Neuronal stem cell (in vitro differentiated cells): ENCODE measurements around the gene ZWILCH.

ENCODE experiments used
- DNase-seq: peaks from one replicate; pipeline ENCODE4 v3.0.0-alpha.2; 2013; ENCODE audit warnings: low spot score
- H2AFZ ChIP-seq: one replicate; pipeline ENCODE4 v1.6.1; 2013; ENCODE audit warnings: mild to moderate bottlenecking, low read length, inconsistent platforms
- H2AK5ac ChIP-seq: 2 replicates; pipeline ENCODE4 v1.6.1; 2013; ENCODE audit warnings: low read depth, mild to moderate bottlenecking, inconsistent platforms, low read length, moderate library complexity, mixed read lengths
- H2BK120ac ChIP-seq: 2 replicates; pipeline ENCODE4 v1.6.1; 2013; ENCODE audit warnings: low read depth, mild to moderate bottlenecking, inconsistent platforms, low read length, moderate library complexity, mixed read lengths
- H2BK12ac ChIP-seq: one replicate; pipeline ENCODE4 v1.6.1; 2013; ENCODE audit warnings: low read length, inconsistent platforms
- H2BK15ac ChIP-seq: 2 replicates; pipeline ENCODE4 v1.6.1; 2013; ENCODE audit warnings: mild to moderate bottlenecking, low read length, inconsistent platforms, mixed read lengths
- H2BK5ac ChIP-seq: one replicate; pipeline ENCODE4 v1.6.1; 2013; ENCODE audit warnings: inconsistent platforms, mild to moderate bottlenecking, low read length, moderate library complexity
- H3K14ac ChIP-seq: one replicate; pipeline ENCODE4 v1.6.1; 2013; ENCODE audit warnings: low read length, inconsistent platforms
- H3K18ac ChIP-seq: 2 replicates; pipeline ENCODE4 v1.6.1; 2013; ENCODE audit warnings: low read length, inconsistent platforms
- H3K23ac ChIP-seq: 2 replicates; pipeline ENCODE4 v1.6.1; 2013; ENCODE audit warnings: low read depth, mild to moderate bottlenecking, mixed read lengths, low read length, inconsistent platforms; ENCODE audit not compliant: poor library complexity
- H3K27ac ChIP-seq: replicated peaks from 3 replicates; pipeline ENCODE4 v1.5.1; 2013; ENCODE audit warnings: low read length, inconsistent platforms
- H3K27me3 ChIP-seq, 3 experiments: 2 replicates each; pipeline ENCODE4 v1.6.1; 2013; ENCODE audit warnings: low read length in 3 of 3, mild to moderate bottlenecking in 2 of 3, inconsistent platforms in 1 of 3, low read depth in 1 of 3, mixed read lengths in 1 of 3, moderate library complexity in 1 of 3; ENCODE audit not compliant: control insufficient read depth in 3 of 3, insufficient read depth in 3 of 3
- H3K36me3 ChIP-seq, 2 donors: replicated peaks in 1 of 2; 2 replicates each; pipeline ENCODE4 v1.6.1; 2013; ENCODE audit warnings: low read length in 2 of 2; ENCODE audit not compliant: control insufficient read depth in 2 of 2, insufficient read depth in 2 of 2
- H3K4ac ChIP-seq: 2 replicates; pipeline ENCODE4 v1.6.1; 2013; ENCODE audit warnings: inconsistent platforms, mild to moderate bottlenecking, low read length, moderate library complexity
- H3K4me1 ChIP-seq, 2 donors: 1 replicate in 1 of 2; 2 replicates in 1 of 2; pipeline ENCODE4 v1.6.1; 2013; ENCODE audit warnings: low read length in 2 of 2, low read depth in 1 of 2; ENCODE audit not compliant: control insufficient read depth in 2 of 2, insufficient read depth in 1 of 2
- H3K4me2 ChIP-seq: one replicate; pipeline ENCODE4 v1.6.1; 2013; ENCODE audit warnings: mild to moderate bottlenecking, low read length, inconsistent platforms; ENCODE audit not compliant: insufficient read depth, poor library complexity, severe bottlenecking
- H3K4me3 ChIP-seq, 2 donors: 2 replicates each; pipeline ENCODE4 v1.5.1; 2013; ENCODE audit warnings: low read length in 2 of 2, mild to moderate bottlenecking in 2 of 2, inconsistent platforms in 1 of 2, moderate library complexity in 1 of 2
- H3K79me1 ChIP-seq: one replicate; pipeline ENCODE4 v1.6.1; 2013; ENCODE audit warnings: low read depth, mild to moderate bottlenecking, inconsistent platforms, low read length, moderate library complexity
- H3K9ac ChIP-seq: one replicate; pipeline ENCODE4 v1.6.1; 2013; ENCODE audit warnings: mild to moderate bottlenecking, low read depth, low read length, inconsistent platforms; ENCODE audit not compliant: poor library complexity
- H3K9me3 ChIP-seq, 2 donors: replicated peaks in 1 of 2; 2 replicates each; pipeline versions ENCODE3 to v1.6.1; 2013; ENCODE audit warnings: low read length in 2 of 2, mild to moderate bottlenecking in 2 of 2, inconsistent platforms in 1 of 2, low read depth in 1 of 2, mixed read lengths in 1 of 2, moderate library complexity in 1 of 2; ENCODE audit not compliant: control insufficient read depth in 2 of 2, insufficient read depth in 1 of 2
- H4K8ac ChIP-seq: one replicate; pipeline ENCODE4 v1.6.1; 2013; ENCODE audit warnings: low read depth, mild to moderate bottlenecking, inconsistent platforms, low read length, moderate library complexity
- H4K91ac ChIP-seq: one replicate; pipeline ENCODE4 v1.6.1; 2013; ENCODE audit warnings: low read length, low read depth, mild to moderate bottlenecking, inconsistent platforms; ENCODE audit not compliant: poor library complexity
- WGBS, 2 donors: extraction: QIAGEN DNeasy Blood & Tissue Kit; methylation state at CpG; one replicate each; pipeline ENCODE4 v1.1.7; 2013; ENCODE audit warnings: missing lambda C conversion rate in 2 of 2, mixed read lengths in 1 of 2; ENCODE audit not compliant: insufficient read length in 2 of 2, insufficient replicate concordance in 1 of 2; ENCODE audit errors: extremely low coverage in 2 of 2; 5-methylcytosine and 5-hydroxymethylcytosine counted together

ZWILCH gene

DNA sequence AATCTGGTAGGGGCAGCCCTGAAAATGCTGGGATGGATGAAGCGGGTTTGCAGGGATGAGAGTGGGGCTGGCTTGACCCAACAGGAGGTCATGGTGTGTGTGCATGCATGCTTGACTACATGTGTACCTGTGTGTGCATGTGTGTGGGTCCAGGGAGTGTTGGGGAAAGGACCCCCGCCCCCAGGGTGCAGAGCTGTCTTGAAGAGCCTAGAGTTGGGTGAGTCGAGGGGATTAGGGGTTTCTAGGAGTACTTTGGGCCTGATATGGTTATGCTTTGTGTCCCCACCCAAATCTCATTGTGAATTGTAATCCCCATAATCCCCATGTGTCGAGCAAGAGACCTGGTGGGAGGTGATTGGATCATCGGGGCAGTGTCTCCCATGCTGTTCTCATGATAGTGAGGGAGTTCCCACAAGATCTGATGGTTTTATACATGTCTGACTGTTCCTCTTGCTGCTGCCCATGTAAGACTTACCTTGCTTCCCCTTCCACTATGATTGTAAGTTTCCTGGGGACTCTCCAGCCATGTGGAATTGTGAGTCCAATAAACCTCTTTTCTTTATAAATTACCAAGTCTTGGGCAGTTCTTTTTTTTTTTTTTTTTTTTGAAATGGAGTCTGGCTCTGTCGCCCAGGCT lies 65.8 kb downstream of the ZWILCH start:
- Histone ChIP-seq H3K18ac (no peak overlapping the region), H2BK12ac (no peak overlapping the region), H3K4me2 (no peak overlapping the region), H3K27me3 (no peaks in the 10 kb centered on the region), H2BK15ac (no peak overlapping the region), H2BK5ac (no peak overlapping the region), H3K27ac (no peak overlapping the region), H3K79me1 (no peaks in the 10 kb centered on the region), H3K4ac (no peak overlapping the region), H4K91ac (no peak overlapping the region), H2AK5ac (no peak overlapping the region), H4K8ac (no peak overlapping the region), H3K4me3 (peak overlapping the region in 1 of 2 donors; percentile 16), H3K23ac (no peak overlapping the region), H3K36me3 (no peaks in the 10 kb centered on the region), H3K9me3 (no peaks in the 10 kb centered on the region), H3K4me1 (peaks cover 14 to 16% of the 10 kb centered on the region in 2 donors), H2AFZ (no peak overlapping the region), H2BK120ac (no peak overlapping the region), H3K9ac (no peak overlapping the region), H3K14ac (no peak overlapping the region)
- no peak for DNase-seq
- WGBS, 2 donors = no CpG with 5 or more reads among the region's 6 CpGs

DNA sequence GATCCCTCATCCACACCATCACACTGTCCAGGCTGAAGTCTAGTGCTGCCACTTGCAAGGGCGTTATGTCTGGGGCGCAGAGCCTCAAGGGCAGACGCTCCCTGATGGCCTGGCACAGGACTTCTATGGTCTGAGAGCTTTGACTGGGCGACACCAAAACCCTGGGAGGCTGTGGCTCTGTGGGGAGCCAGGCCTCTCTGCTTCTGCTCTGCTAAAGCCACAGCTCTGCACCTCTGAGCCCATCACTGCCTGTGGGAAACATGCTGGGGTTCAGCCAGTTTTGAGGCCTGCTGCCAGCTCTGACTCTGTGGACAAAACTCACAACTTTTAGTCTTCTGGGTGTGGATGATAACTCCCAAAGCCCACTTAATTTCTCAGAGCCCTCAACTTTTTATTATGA lies 67.0 kb downstream of the ZWILCH start:
- no peaks in the 10 kb centered on the region for H3K27me3 ChIP-seq
- H3K4ac ChIP-seq = no peak overlapping the region
- H3K4me2 ChIP-seq = no peak overlapping the region
- H3K27ac ChIP-seq = no peak overlapping the region
- H3K36me3 ChIP-seq = no peaks in the 10 kb centered on the region
- no peak overlapping the region for H2BK5ac ChIP-seq
- DNase-seq = no peak
- peak overlapping the region; percentile 27 for H2BK15ac ChIP-seq
- no peaks in the 10 kb centered on the region for H3K9me3 ChIP-seq
- no peak overlapping the region for H2BK120ac ChIP-seq
- H4K8ac ChIP-seq = no peak overlapping the region
- H2AFZ ChIP-seq = no peak overlapping the region
- H2BK12ac ChIP-seq = no peak overlapping the region
- H3K4me3 ChIP-seq = no peak overlapping the region
- no peak overlapping the region for H3K14ac ChIP-seq
- no peak overlapping the region for H3K23ac ChIP-seq
- no peaks in the 10 kb centered on the region for H3K79me1 ChIP-seq
- H3K9ac ChIP-seq = no peak overlapping the region
- H3K18ac ChIP-seq = peak overlapping the region; percentile 19
- H2AK5ac ChIP-seq = peak overlapping the region; percentile 40
- no peak overlapping the region for H4K91ac ChIP-seq
- peaks cover 7 to 11% of the 10 kb centered on the region in 2 donors for H3K4me1 ChIP-seq
- WGBS, 2 donors = no CpG with 5 or more reads among the region's 4 CpGs

- H3K4me1 ChIP-seq = peaks cover 5 to 11% of the 10 kb centered on the region in 2 donors
- no peak overlapping the region for H3K4ac ChIP-seq
- no peaks in the 10 kb centered on the region for H3K79me1 ChIP-seq
- no peak overlapping the region for H2BK15ac ChIP-seq
- H3K27ac ChIP-seq = no peak overlapping the region
- no peak overlapping the region for H2AFZ ChIP-seq
- H3K18ac ChIP-seq = no peak overlapping the region
- no peak overlapping the region for H3K4me2 ChIP-seq
- no peak overlapping the region for H3K4me3 ChIP-seq
- H2BK12ac ChIP-seq = no peak overlapping the region
- no peaks in the 10 kb centered on the region for H3K36me3 ChIP-seq
- no peaks in the 10 kb centered on the region for H3K27me3 ChIP-seq
- H3K9me3 ChIP-seq = no peaks in the 10 kb centered on the region
- H3K23ac ChIP-seq = no peak overlapping the region
- H2AK5ac ChIP-seq = no peak overlapping the region
- H4K8ac ChIP-seq = no peak overlapping the region
- DNase-seq = no peak
- no peak overlapping the region for H2BK120ac ChIP-seq
- WGBS, 2 donors = no CpG with 5 or more reads among the region's 7 CpGs
- no peak overlapping the region for H3K9ac ChIP-seq
- H2BK5ac ChIP-seq = no peak overlapping the region
- H4K91ac ChIP-seq = no peak overlapping the region
- H3K14ac ChIP-seq = no peak overlapping the region
Observed at GRCh38 chr15:66573348-66573718, 68.2 kb downstream of the ZWILCH start.

GRCh38 chr15:66573719-66574595 lies 68.8 kb downstream of the ZWILCH start:
- Histone ChIP-seq H3K4me3 (no peak overlapping the region), H2BK5ac (no peak overlapping the region), H3K4ac (no peak overlapping the region), H3K27me3 (no peaks in the 10 kb centered on the region), H4K91ac (no peak overlapping the region), H2BK120ac (no peak overlapping the region), H3K9me3 (no peaks in the 10 kb centered on the region), H2BK12ac (no peak overlapping the region), H3K27ac (no peak overlapping the region), H3K4me1 (peaks cover 5 to 11% of the 10 kb centered on the region in 2 donors), H3K9ac (no peak overlapping the region), H3K4me2 (no peak overlapping the region), H3K36me3 (no peaks in the 10 kb centered on the region), H3K18ac (no peak overlapping the region), H2AFZ (no peak overlapping the region), H4K8ac (no peak overlapping the region), H3K23ac (no peak overlapping the region), H3K14ac (no peak overlapping the region), H2AK5ac (no peak overlapping the region), H2BK15ac (no peak overlapping the region), H3K79me1 (no peaks in the 10 kb centered on the region)
- DNase-seq = no peak
- WGBS, 2 donors = no CpG with 5 or more reads among the region's 10 CpGs
